H1 (cell line): ENCODE data around the gene NOXO1. TPM values are rescaled to one million over a fixed set of nuclear protein-coding genes. Genes with fewer than 3 reads are reported as not detected.

Source experiments
- CTCF ChIA-PET: fragments of 300-600 bp; sonication (Branson Sonifier 250); formaldehyde crosslinking; loops from one replicate; lab custom pipeline; 2021; ENCODE audit not compliant: partially characterized antibody; lab: Charles Lee
- POLR2A ChIA-PET: fragments of 300-600 bp; sonication (Branson Sonifier 250); formaldehyde crosslinking; loops from one replicate; lab custom pipeline; 2021; ENCODE audit warnings: inconsistent platforms; ENCODE audit not compliant: partially characterized antibody; lab: Charles Lee
- DNase-seq, 2 experiments: peaks; one replicate each; pipeline versions ENCODE4 v3.0.0 to v3.0.0-alpha.2; 2010 to 2022; ENCODE audit warnings: low spot score in 2 of 2, low read depth in 1 of 2, mixed read lengths in 1 of 2
- FAIRE-seq: peaks from 2 replicates; lab custom pipeline; 2011; peaks lifted over from hg19 to GRCh38; lab: Jason Lieb, UNC
- H2AFZ ChIP-seq: 2 replicates; pipeline ENCODE4 v1.8.1; 2012; ENCODE audit warnings: low read length, inconsistent platforms
- H2AK5ac ChIP-seq: 2 replicates; pipeline ENCODE4 v1.6.1; 2013; ENCODE audit warnings: low read depth, low read length
- H2BK120ac ChIP-seq: replicated peaks from 2 replicates; pipeline ENCODE3; 2013; ENCODE audit warnings: low read depth, low read length, inconsistent platforms
- H2BK12ac ChIP-seq: 2 replicates; pipeline ENCODE4 v1.6.1; 2013; ENCODE audit warnings: low read depth, low read length
- H2BK15ac ChIP-seq: 2 replicates; pipeline ENCODE4 v1.6.1; 2013; ENCODE audit warnings: low read length
- H2BK20ac ChIP-seq: 2 replicates; pipeline ENCODE4 v1.6.1; 2013; ENCODE audit warnings: low read length
- H2BK5ac ChIP-seq: 2 replicates; pipeline ENCODE4 v1.6.1; 2013; ENCODE audit warnings: low read depth, low read length
- H3K14ac ChIP-seq: 2 replicates; pipeline ENCODE4 v1.6.1; 2013; ENCODE audit warnings: inconsistent platforms; ENCODE audit not compliant: insufficient read length
- H3K18ac ChIP-seq: 2 replicates; pipeline ENCODE4 v1.6.1; 2013; ENCODE audit warnings: low read length; ENCODE audit errors: extremely low read depth
- H3K23ac ChIP-seq: 2 replicates; pipeline ENCODE4 v1.6.1; 2013; ENCODE audit warnings: inconsistent platforms; ENCODE audit not compliant: insufficient read length
- H3K23me2 ChIP-seq: 2 replicates; pipeline ENCODE4 v1.6.1; 2013; ENCODE audit warnings: low read depth, low read length
- H3K27ac ChIP-seq: 2 replicates; pipeline ENCODE4 v1.6.1; 2011; ENCODE audit warnings: low read depth, low read length, inconsistent platforms
- H3K27me3 ChIP-seq, 4 experiments: replicated peaks in 1 of 4; 1 replicate in 1 of 4; 2 replicates in 3 of 4; pipeline versions ENCODE4 v1.6.1 to v1.8.1; 2011 to 2013; ENCODE audit warnings: low read length in 3 of 4, mild to moderate bottlenecking in 3 of 4, inconsistent platforms in 2 of 4, mixed read lengths in 2 of 4, moderate library complexity in 1 of 4; ENCODE audit not compliant: control insufficient read depth in 3 of 4, insufficient read depth in 3 of 4; ENCODE audit errors: extremely low read depth in 1 of 4
- H3K36me3 ChIP-seq, 4 experiments: 2 replicates each; pipeline versions ENCODE4 v1.6.1 to v1.8.1; 2011 to 2013; ENCODE audit warnings: mild to moderate bottlenecking in 4 of 4, low read length in 3 of 4, moderate library complexity in 2 of 4, control low read depth in 1 of 4, inconsistent platforms in 1 of 4; ENCODE audit not compliant: insufficient read depth in 4 of 4, control insufficient read depth in 2 of 4
- H3K4ac ChIP-seq: replicated peaks from 2 replicates; pipeline ENCODE3; 2013; ENCODE audit warnings: low read length, low read depth, mixed read lengths, inconsistent platforms; ENCODE audit not compliant: insufficient read length
- H3K4me1 ChIP-seq, 4 experiments: replicated peaks in 1 of 4; 1 replicate in 1 of 4; 2 replicates in 3 of 4; pipeline versions ENCODE4 v1.6.1 to v1.8.1; 2011 to 2013; ENCODE audit warnings: low read length in 3 of 4, inconsistent platforms in 2 of 4, mixed read lengths in 1 of 4; ENCODE audit not compliant: insufficient read depth in 4 of 4, control insufficient read depth in 3 of 4
- H3K4me2 ChIP-seq, 2 experiments: 2 replicates each; pipeline versions ENCODE4 v1.6.1 to v1.8.1; 2011 to 2013; ENCODE audit warnings: low read depth in 2 of 2, low read length in 2 of 2, control low read depth in 1 of 2, inconsistent platforms in 1 of 2, mild to moderate bottlenecking in 1 of 2; ENCODE audit not compliant: insufficient read depth in 1 of 2
- H3K4me3 ChIP-seq, 4 experiments: fragments of 200-600, 300-600 bp in 1 of 4; sonication (generic), shearing (Covaris generic), sonication (Bioruptor Twin) in 1 of 4; 2 replicates each; pipeline versions ENCODE4 v1.5.1 to v1.8.1; 2011 to 2016; ENCODE audit warnings: low read length in 4 of 4, low read depth in 3 of 4, control low read depth in 2 of 4, inconsistent platforms in 2 of 4, mild to moderate bottlenecking in 2 of 4, mixed read lengths in 1 of 4, moderate library complexity in 1 of 4; ENCODE audit not compliant: insufficient read depth in 2 of 4; ENCODE audit errors: extremely low read depth in 1 of 4
- H3K56ac ChIP-seq: replicated peaks from 2 replicates; pipeline ENCODE3; 2013; ENCODE audit warnings: low read depth, mild to moderate bottlenecking, mixed read lengths, low read length, inconsistent platforms; ENCODE audit not compliant: insufficient read length
- H3K79me1 ChIP-seq: 2 replicates; pipeline ENCODE4 v1.6.1; 2013; ENCODE audit warnings: low read depth, low read length, control low read depth
- H3K79me2 ChIP-seq, 2 experiments: 2 replicates each; pipeline versions ENCODE4 v1.6.1 to v1.8.1; 2012 to 2013; ENCODE audit warnings: low read length in 2 of 2, mild to moderate bottlenecking in 2 of 2, inconsistent platforms in 1 of 2; ENCODE audit not compliant: insufficient read depth in 2 of 2, control insufficient read depth in 1 of 2
- H3K9ac ChIP-seq, 4 experiments: replicated peaks in 1 of 4; 1 replicate in 1 of 4; 2 replicates in 3 of 4; pipeline versions ENCODE4 v1.6.1 to v1.8.1; 2011 to 2013; ENCODE audit warnings: low read depth in 3 of 4, low read length in 3 of 4, control low read depth in 2 of 4, mild to moderate bottlenecking in 2 of 4, moderate library complexity in 2 of 4, inconsistent platforms in 1 of 4; ENCODE audit errors: extremely low read depth in 1 of 4
- H3K9me3 ChIP-seq, 2 experiments: 2 replicates each; pipeline versions ENCODE4 v1.6.1 to v1.8.1; 2012 to 2013; ENCODE audit warnings: mild to moderate bottlenecking in 2 of 2, moderate library complexity in 2 of 2, control low read depth in 1 of 2, inconsistent platforms in 1 of 2, low read depth in 1 of 2, low read length in 1 of 2, mixed read lengths in 1 of 2; ENCODE audit not compliant: insufficient read depth in 2 of 2
- H4K20me1 ChIP-seq, 2 experiments: replicated peaks in 1 of 2; 2 replicates each; pipeline versions ENCODE3 to v1.8.1; 2011 to 2013; ENCODE audit warnings: inconsistent platforms in 2 of 2, low read length in 2 of 2, mild to moderate bottlenecking in 1 of 2; ENCODE audit not compliant: insufficient read depth in 2 of 2, control insufficient read depth in 1 of 2
- H4K5ac ChIP-seq: 2 replicates; pipeline ENCODE4 v1.6.1; 2013; ENCODE audit warnings: low read length, low read depth, mixed read lengths, inconsistent platforms; ENCODE audit not compliant: insufficient read length
- H4K8ac ChIP-seq: 2 replicates; pipeline ENCODE4 v1.8.0; 2013; ENCODE audit warnings: mild to moderate bottlenecking, moderate library complexity, low read length, inconsistent platforms; ENCODE audit not compliant: insufficient read depth; ENCODE audit errors: extremely low read depth
- H4K91ac ChIP-seq: replicated peaks from 2 replicates; pipeline ENCODE3; 2013; ENCODE audit warnings: low read length, mixed read lengths, inconsistent platforms; ENCODE audit not compliant: insufficient read length
- BRCA1 ChIP-seq: IDR thresholded peaks from 2 replicates; pipeline ENCODE4 v1.6.1; 2012; ENCODE audit warnings: low read depth, low read length, improper control_type of control experiment
- CBX5 ChIP-seq: fragments of 300-800, 300-1000 bp; sonication (generic); IDR thresholded peaks from 2 replicates; pipeline ENCODE4 v1.7.1; 2016; ENCODE audit warnings: antibody characterized with exemption, low read length, low read depth
- CHD2 ChIP-seq: IDR thresholded peaks from 2 replicates; pipeline ENCODE4 v1.6.1; 2012; ENCODE audit warnings: low read length, improper control_type of control experiment
- CTCF ChIP-seq, 3 experiments: IDR thresholded peaks; 1 replicate in 2 of 3; 2 replicates in 1 of 3; pipeline versions ENCODE4 v1.5.1 to v1.6.1; 2011; ENCODE audit warnings: low read length in 3 of 3, mild to moderate bottlenecking in 3 of 3, inconsistent platforms in 2 of 3, low read depth in 1 of 3, moderate library complexity in 1 of 3; ENCODE audit not compliant: insufficient read depth in 1 of 3; ENCODE audit errors: control extremely low read depth in 1 of 3
- FOSL1 ChIP-seq: IDR thresholded peaks from 2 replicates; pipeline ENCODE4 v1.6.1; 2011; ENCODE audit warnings: mild to moderate bottlenecking, low read depth, low read length, moderate library complexity; ENCODE audit not compliant: insufficient read depth
- SAP30 ChIP-seq: fragments of 300-600 bp; sonication (generic); IDR thresholded peaks from 2 replicates; pipeline ENCODE4 v1.7.1; 2012; ENCODE audit warnings: low read length, moderate library complexity, mild to moderate bottlenecking, inconsistent platforms; ENCODE audit not compliant: insufficient read depth, insufficient replicate concordance
- SIRT6 ChIP-seq: IDR thresholded peaks from one replicate; pipeline ENCODE4 v1.7.1; 2012; ENCODE audit warnings: low read length, inconsistent platforms
- SP4 ChIP-seq: IDR thresholded peaks from 2 replicates; pipeline ENCODE4 v1.6.1; 2012; ENCODE audit warnings: low read length, inconsistent platforms
- WGBS, 2 experiments: shearing (Covaris generic) in 1 of 2; methylation state at CpG; one replicate each; pipeline versions ENCODE4 v1.1.6 to v1.1.7; 2013 to 2015; ENCODE audit warnings: low lambda C conversion rate in 2 of 2, mixed read lengths in 2 of 2, inconsistent platforms in 1 of 2, low coverage in 1 of 2, missing lambda C conversion rate in 1 of 2; ENCODE audit not compliant: insufficient replicate concordance in 2 of 2, insufficient coverage in 1 of 2, insufficient read length in 1 of 2; ENCODE audit errors: extremely low coverage in 1 of 2, missing lambda C conversion rate in 1 of 2; 5-methylcytosine and 5-hydroxymethylcytosine counted together
- polyA plus RNA-seq, 7 experiments: library from polyadenylated mRNA; depleted of rRNA in 3 of 7; stranded (reverse) in 5 of 7; unstranded in 2 of 7; fragments of >200 nt in 5 of 7; fragments of 200-250 nt in 2 of 7; gene quantifications; 1 replicate in 5 of 7; 2 replicates in 1 of 7; 4 replicates in 1 of 7; pipeline versions ENCODE4 v1.2.1 to v1.2.3, GENCODE V29; 2011 to 2013; ENCODE audit warnings: missing spikeins in 2 of 7, mixed read lengths in 2 of 7
- total RNA-seq: library from RNA; stranded (reverse); fragmentation: NEBNext Ultra II Directional; extraction: Animal tissue kit (Norgen Biotek cat#: 25700); gene quantifications from 2 replicates; pipeline ENCODE4 v1.2.1, GENCODE V29; 2021

NOXO1 gene
- total and polyA plus RNA-seq, 2 of the 8 experiments (the other 6 are each of a cell fraction or from before 2014, with no cell fraction given) = 1.3 to 2.5 TPM

GRCh38 chr16:1998852-1999801 is 17.9 kb upstream of the NOXO1 start:
- Histone ChIP-seq H3K18ac (no peak overlapping the region), H3K4me3 (no peak overlapping the region), H3K23me2 (no peaks in the 10 kb centered on the region), H4K20me1 (peaks cover 12 to 32% of the 10 kb centered on the region in 2 experiments), H3K9ac (no peak overlapping the region), H3K27me3 (no peaks in the 10 kb centered on the region), H3K56ac (no peak overlapping the region), H3K36me3 (peaks cover 24 to 52% (median 42%) of the 10 kb centered on the region in 4 experiments), H2BK5ac (no peak overlapping the region; the same call in 1 of the 2 replicates), H4K8ac (no peak overlapping the region), H2BK120ac (no peak overlapping the region), H2AFZ (no peak overlapping the region), H3K79me1 (no peaks in the 10 kb centered on the region), H3K9me3 (no peaks in the 10 kb centered on the region), H2BK12ac (no peak overlapping the region), H4K5ac (no peak overlapping the region), H3K79me2 (peaks cover 0 to 8% of the 10 kb centered on the region in 2 experiments; a peak in 1 of 4 replicates), H2BK20ac (no peak overlapping the region), H3K4me1 (peaks cover 0 to 4% (median 1%) of the 10 kb centered on the region in 4 experiments; a peak in 5 of 7 replicates), H3K27ac (no peak overlapping the region), H3K23ac (no peak overlapping the region), H3K4ac (no peak overlapping the region), H3K14ac (no peak overlapping the region), H4K91ac (no peak overlapping the region), H2BK15ac (no peak overlapping the region), H2AK5ac (no peak overlapping the region), H3K4me2 (no peak overlapping the region)
- ChIA-PET CTCF (interaction anchor here (1.1 to 2.8 kb wide), 3 partner anchors 14 to 141 kb away, joined by 3 to 8 read pairs (median 6); no protein-coding TSS in a partner anchor), POLR2A (interaction anchor here (2.1 to 28.2 kb wide), 4 partner anchors 20 to 156 kb away, joined by 5 to 736 read pairs (median 8); partner anchors contain the start of genes NDUFB10, RNF151, RPS2 and TBL3)
- no peak for FAIRE-seq
- DNase-seq = no peak
- WGBS, 2 experiments = 94% methylated on average over 22 of the region's 39 CpGs; no CpG with 5 or more reads in 1 of the 2 experiments
- TF ChIP-seq SAP30 (no peak), SIRT6 (no peak), CTCF (IDR thresholded peaks at IDR 0.05; ENCODE audit: control extremely low read depth in 1 of 3, insufficient read depth in 1 of 3, low read depth in 1 of 3, low read length in 3 of 3) (no peak), BRCA1 (no peak), SP4 (no peak), CHD2 (no peak), FOSL1 (no peak), CBX5 (no peak)
